Measurements from ENCODE around the gene LIMD2.

GRCh38 chr17:63697341-63698286 lies 2.3 kb downstream of the LIMD2 start:
- TF ChIP-seq EZH2 (optimal IDR thresholded peaks at IDR 0.05; ENCODE audit: low read depth, low read length) = no peak
- TF ChIP-seq CTCF (IDR thresholded peaks at IDR 0.05; ENCODE audit: low read length) = peak; percentile 77
- no peak for TF ChIP-seq EZH2phosphoT487 (IDR thresholded peaks at IDR 0.05; ENCODE audit: low read length)
